Endothelial cell of umbilical vein (primary cell): ENCODE data around the gene FAHD1. TPM values are rescaled to one million over a fixed set of nuclear protein-coding genes. Genes with fewer than 3 reads are reported as not detected.

ENCODE experiments used
- BruUV-seq: library from RNA; stranded (reverse); fragments of 400-500 nt; replicated peaks from 2 replicates; lab custom pipeline; 2021; lab: Mats Ljungman, UMichigan
- CTCF ChIA-PET: fragments of 300-600, 350-600 bp; sonication (Branson Sonifier 250); formaldehyde crosslinking; loops from one replicate; lab custom pipeline; 2021; ENCODE audit warnings: antibody characterized with exemption, inconsistent platforms; lab: Charles Lee
- POLR2A ChIA-PET: fragments of 300-600, 350-600 bp; sonication (Branson Sonifier 250); formaldehyde crosslinking; loops from one replicate; lab custom pipeline; 2021; ENCODE audit warnings: antibody characterized with exemption, inconsistent platforms; lab: Charles Lee
- DNase-seq: peaks from one replicate; pipeline ENCODE4 v3.0.0-alpha.2; 2011; ENCODE audit warnings: low read depth, low spot score
- FAIRE-seq: peaks from 2 replicates; lab custom pipeline; 2011; peaks lifted over from hg19 to GRCh38; lab: Jason Lieb, UNC
- H2AFZ ChIP-seq: 2 replicates; pipeline ENCODE4 v1.6.0; 2012; ENCODE audit warnings: low read depth, low read length, control low read depth, inconsistent platforms
- H3K27ac ChIP-seq: 2 replicates; pipeline ENCODE4 v1.5.1; 2011; ENCODE audit warnings: low read depth, mild to moderate bottlenecking, control low read depth, low read length, moderate library complexity; ENCODE audit not compliant: insufficient read depth
- H3K27me3 ChIP-seq, 2 experiments: 2 replicates each; pipeline versions ENCODE4 v1.6.0 to v1.6.1; 2011; ENCODE audit warnings: low read length in 2 of 2, mixed read lengths in 1 of 2; ENCODE audit not compliant: control insufficient read depth in 2 of 2, insufficient read depth in 2 of 2
- H3K36me3 ChIP-seq, 2 experiments: 2 replicates in 1 of 2; 3 replicates in 1 of 2; pipeline ENCODE4 v1.5.1; 2011; ENCODE audit warnings: low read length in 2 of 2, mild to moderate bottlenecking in 1 of 2, moderate library complexity in 1 of 2; ENCODE audit not compliant: control insufficient read depth in 2 of 2, insufficient read depth in 2 of 2; ENCODE audit errors: extremely low read depth in 1 of 2
- H3K4me1 ChIP-seq: 3 replicates; pipeline ENCODE4 v1.5.1; 2011; ENCODE audit warnings: mild to moderate bottlenecking, low read length; ENCODE audit not compliant: control insufficient read depth, insufficient read depth; ENCODE audit errors: extremely low read depth
- H3K4me2 ChIP-seq: 2 replicates; pipeline ENCODE4 v1.6.1; 2011; ENCODE audit warnings: low read length, control low read depth, mixed read lengths; ENCODE audit not compliant: insufficient read depth
- H3K4me3 ChIP-seq, 3 experiments: fragments of 200-600 bp in 1 of 3; sonication (generic), shearing (Covaris generic) in 1 of 3; replicated peaks in 1 of 3; 2 replicates each; pipeline ENCODE4 v1.5.1; 2011 to 2016; ENCODE audit warnings: control low read depth in 3 of 3, low read length in 3 of 3, mild to moderate bottlenecking in 2 of 3, inconsistent platforms in 1 of 3, low read depth in 1 of 3, moderate library complexity in 1 of 3; ENCODE audit not compliant: insufficient read depth in 1 of 3
- H3K79me2 ChIP-seq: 2 replicates; pipeline ENCODE4 v1.6.0; 2012; ENCODE audit warnings: low read length, inconsistent platforms; ENCODE audit not compliant: control insufficient read depth, insufficient read depth
- H3K9ac ChIP-seq: replicated peaks from 2 replicates; pipeline ENCODE3; 2011; ENCODE audit warnings: low read length, control low read depth; ENCODE audit not compliant: insufficient read depth; ENCODE audit errors: extremely low read depth
- H3K9me1 ChIP-seq: replicated peaks from 3 replicates; pipeline ENCODE4 v1.6.0; 2011; ENCODE audit warnings: mild to moderate bottlenecking, low read length; ENCODE audit not compliant: control insufficient read depth, insufficient read depth; ENCODE audit errors: extremely low read depth
- H3K9me3 ChIP-seq: replicated peaks from 2 replicates; pipeline ENCODE4 v1.5.1; 2012; ENCODE audit warnings: low read length, inconsistent platforms; ENCODE audit not compliant: control insufficient read depth, insufficient read depth
- H4K20me1 ChIP-seq: replicated peaks from 2 replicates; pipeline ENCODE3; 2011; ENCODE audit warnings: mild to moderate bottlenecking, low read length; ENCODE audit not compliant: control insufficient read depth, insufficient read depth; ENCODE audit errors: extremely low read depth
- EZH2 ChIP-seq: IDR thresholded peaks from 2 replicates; pipeline ENCODE4 v1.6.1; 2012; ENCODE audit warnings: borderline replicate concordance, low read depth, mild to moderate bottlenecking, moderate library complexity, low read length, inconsistent platforms; ENCODE audit not compliant: severe bottlenecking
- GATA2 ChIP-seq: IDR thresholded peaks from 2 replicates; pipeline ENCODE4 v1.7.0; 2011; ENCODE audit warnings: low read depth, mild to moderate bottlenecking, moderate library complexity, mixed read lengths, low read length; ENCODE audit not compliant: insufficient read length, insufficient read depth
- JUN ChIP-seq: IDR thresholded peaks from 2 replicates; pipeline ENCODE4 v1.6.1; 2011; ENCODE audit warnings: borderline replicate concordance, low read depth; ENCODE audit not compliant: insufficient read length, insufficient read depth
- MAX ChIP-seq: IDR thresholded peaks from 2 replicates; pipeline ENCODE4 v1.6.1; 2011; ENCODE audit not compliant: insufficient read depth, insufficient read length
- MYC ChIP-seq: IDR thresholded peaks from one replicate; pipeline ENCODE4 v1.6.1; 2011; ENCODE audit warnings: mild to moderate bottlenecking, low read depth, low read length
- POLR2A ChIP-seq: IDR thresholded peaks from 2 replicates; pipeline ENCODE4 v1.6.1; 2012; ENCODE audit warnings: low read depth, mild to moderate bottlenecking, control low read depth, low read length
- POLR2AphosphoS5 ChIP-seq: IDR thresholded peaks from 2 replicates; pipeline ENCODE4 v1.6.1; 2012; ENCODE audit warnings: low read depth, mild to moderate bottlenecking, control low read depth, low read length, moderate library complexity; ENCODE audit not compliant: insufficient read depth
- dilution Hi-C: fragments of 300-500 bp; cut with MboI; formaldehyde crosslinking; loops from one replicate; pipeline ENCODE4 v1.15.0; 2019; ENCODE audit warnings: low sequenced_read_pairs; ENCODE audit not compliant: extremely low pct_ligation_motif_present
- intact Hi-C: fragments of 100-400 bp; cut with micrococcal nuclease; formaldehyde crosslinking; loops from one replicate; pipeline ENCODE4 v1.10.0; 2022
- polyA plus RNA-seq, 4 experiments: library from polyadenylated mRNA; depleted of rRNA in 3 of 4; stranded (reverse) in 3 of 4; unstranded in 1 of 4; fragments of >200 nt; gene quantifications; 2 replicates each; pipeline versions ENCODE4 v1.2.1 to v1.2.3, GENCODE V29; 2011 to 2012; ENCODE audit warnings: missing spikeins in 1 of 4
- total RNA-seq: library from RNA; stranded (reverse); gene quantifications from 2 replicates; pipeline ENCODE4 v1.2.3, GENCODE V29; 2021
- TF ChIP-seq, protein P1 (sequence below), 2 donors: IDR thresholded peaks; 1 replicate in 1 of 2; 2 replicates in 1 of 2; pipeline ENCODE4 v1.5.1; 2011; ENCODE audit warnings: low read length in 2 of 2, mild to moderate bottlenecking in 2 of 2, moderate library complexity in 2 of 2, control low read depth in 1 of 2, inconsistent platforms in 1 of 2, low read depth in 1 of 2; ENCODE audit not compliant: insufficient read depth in 1 of 2; ENCODE audit errors: extremely low read depth in 1 of 2

Gene FAHD1
- total and polyA plus RNA-seq, 2 donors (not counting 3 experiments of a cell fraction or from before 2014, with no cell fraction given) = 44.8 to 69.2 TPM

DNA sequence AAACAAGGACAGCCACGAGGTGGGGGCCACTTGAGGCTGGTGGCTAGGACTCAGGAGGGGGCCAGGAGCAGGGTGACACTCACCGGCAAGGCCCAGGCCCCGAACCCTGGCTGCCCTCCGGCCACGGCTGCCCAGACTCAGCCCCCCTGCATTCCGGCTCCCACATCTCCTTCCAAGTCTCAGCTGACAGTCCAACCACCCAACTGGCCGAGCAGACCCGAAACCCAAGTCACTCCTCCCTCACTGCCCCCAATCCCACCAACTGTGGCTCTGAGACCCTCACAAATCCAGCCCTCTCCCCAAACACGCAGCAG lies 9.8 kb upstream of the FAHD1 start:
- Histone ChIP-seq H3K9me1 (no peaks in the 10 kb centered on the region), H3K36me3 (peaks cover 0 to 36% of the 10 kb centered on the region in 2 experiments), H3K27me3 (no peaks in the 10 kb centered on the region), H3K4me2 (no peak overlapping the region), H2AFZ (no peak overlapping the region), H3K27ac (no peak overlapping the region), H4K20me1 (no peaks in the 10 kb centered on the region), H3K79me2 (no peaks in the 10 kb centered on the region), H3K4me1 (no peaks in the 10 kb centered on the region), H3K9ac (no peak overlapping the region), H3K9me3 (no peaks in the 10 kb centered on the region), H3K4me3 (no peak overlapping the region)
- DNase-seq = no peak
- TF ChIP-seq GATA2 (no peak), POLR2A (no peak), MYC (no peak), EZH2 (no peak), POLR2AphosphoS5 (no peak), JUN (no peak), MAX (no peak)
- TF ChIP-seq, protein P1, sequence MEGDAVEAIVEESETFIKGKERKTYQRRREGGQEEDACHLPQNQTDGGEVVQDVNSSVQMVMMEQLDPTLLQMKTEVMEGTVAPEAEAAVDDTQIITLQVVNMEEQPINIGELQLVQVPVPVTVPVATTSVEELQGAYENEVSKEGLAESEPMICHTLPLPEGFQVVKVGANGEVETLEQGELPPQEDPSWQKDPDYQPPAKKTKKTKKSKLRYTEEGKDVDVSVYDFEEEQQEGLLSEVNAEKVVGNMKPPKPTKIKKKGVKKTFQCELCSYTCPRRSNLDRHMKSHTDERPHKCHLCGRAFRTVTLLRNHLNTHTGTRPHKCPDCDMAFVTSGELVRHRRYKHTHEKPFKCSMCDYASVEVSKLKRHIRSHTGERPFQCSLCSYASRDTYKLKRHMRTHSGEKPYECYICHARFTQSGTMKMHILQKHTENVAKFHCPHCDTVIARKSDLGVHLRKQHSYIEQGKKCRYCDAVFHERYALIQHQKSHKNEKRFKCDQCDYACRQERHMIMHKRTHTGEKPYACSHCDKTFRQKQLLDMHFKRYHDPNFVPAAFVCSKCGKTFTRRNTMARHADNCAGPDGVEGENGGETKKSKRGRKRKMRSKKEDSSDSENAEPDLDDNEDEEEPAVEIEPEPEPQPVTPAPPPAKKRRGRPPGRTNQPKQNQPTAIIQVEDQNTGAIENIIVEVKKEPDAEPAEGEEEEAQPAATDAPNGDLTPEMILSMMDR (IDR thresholded peaks at IDR 0.05; ENCODE audit: extremely low read depth in 1 of 2, insufficient read depth in 1 of 2, low read depth in 1 of 2, low read length in 2 of 2) = no peak
- no TSS peak for BruUV-seq
- intact Hi-C loops (no loop called here), dilution Hi-C loops (no loop called here)
- FAIRE-seq = no peak
- POLR2A ChIA-PET = no interaction called here
- CTCF ChIA-PET = no interaction called here
